Neural cell (in vitro differentiated cells): ENCODE data around the gene SGMS2. TPM values are rescaled to one million over a fixed set of nuclear protein-coding genes. Genes with fewer than 3 reads are reported as not detected.

Experiments used
- H2AFZ ChIP-seq: fragments of 200-600, 300-800 bp; sonication (generic), shearing (Covaris generic); 2 replicates; pipeline ENCODE4 v1.6.0; 2014; ENCODE audit warnings: low read depth, mild to moderate bottlenecking, antibody characterized with exemption, low read length, moderate library complexity
- H3F3A ChIP-seq: fragments of 200-600 bp; shearing (Covaris generic); 2 replicates; pipeline ENCODE4 v1.6.1; 2016; ENCODE audit warnings: mild to moderate bottlenecking, moderate library complexity, mixed read lengths, antibody characterized with exemption, low read length; ENCODE audit not compliant: insufficient read depth, poor library complexity, severe bottlenecking
- H3K27ac ChIP-seq: fragments of 200-600, 300-800 bp; sonication (generic), shearing (Covaris generic); 2 replicates; pipeline ENCODE4 v1.5.1; 2014; ENCODE audit warnings: mild to moderate bottlenecking, low read length, moderate library complexity
- H3K27me3 ChIP-seq: fragments of 300-800, 200-600 bp; sonication (generic), shearing (Covaris generic); 2 replicates; pipeline ENCODE4 v1.6.0; 2014; ENCODE audit warnings: mild to moderate bottlenecking, low read depth, low read length, moderate library complexity; ENCODE audit not compliant: insufficient read depth
- H3K36me3 ChIP-seq: fragments of 300-800, 200-600 bp; sonication (generic), shearing (Covaris generic); 2 replicates; pipeline ENCODE4 v1.5.1; 2014; ENCODE audit warnings: mild to moderate bottlenecking, antibody characterized with exemption, low read length, moderate library complexity; ENCODE audit not compliant: insufficient read depth
- H3K4me2 ChIP-seq: fragments of 300-800, 200-600 bp; sonication (generic), shearing (Covaris generic); 2 replicates; pipeline ENCODE4 v1.6.0; 2014; ENCODE audit warnings: mild to moderate bottlenecking, low read length
- H3K4me3 ChIP-seq: fragments of 300-800, 200-600 bp; sonication (generic), shearing (Covaris generic); 2 replicates; pipeline ENCODE4 v1.5.1; 2014; ENCODE audit warnings: mild to moderate bottlenecking, low read length, moderate library complexity
- H3K79me2 ChIP-seq: fragments of 200-600 bp; shearing (Covaris generic); replicated peaks from 2 replicates; pipeline ENCODE4 v1.6.0; 2014; ENCODE audit warnings: mild to moderate bottlenecking, low read length, moderate library complexity; ENCODE audit not compliant: insufficient read depth
- H3K9ac ChIP-seq: fragments of 300-800, 200-600 bp; sonication (generic), shearing (Covaris generic); 2 replicates; pipeline ENCODE4 v1.6.1; 2016; ENCODE audit warnings: mild to moderate bottlenecking, low read length, mixed read lengths
- H3K9me2 ChIP-seq: fragments of 200-600 bp; shearing (Covaris generic); 2 replicates; pipeline ENCODE4 v1.6.1; 2016; ENCODE audit warnings: mild to moderate bottlenecking, low read length, mixed read lengths; ENCODE audit not compliant: insufficient read depth
- H3K9me3 ChIP-seq: fragments of 200-600, 300-800 bp; sonication (generic), shearing (Covaris generic); 2 replicates; pipeline ENCODE4 v1.6.1; 2016; ENCODE audit warnings: mild to moderate bottlenecking, mixed run types, low read length, moderate library complexity, mixed read lengths
- H4K20me1 ChIP-seq: fragments of 200-600 bp; shearing (Covaris generic); 2 replicates; pipeline ENCODE4 v1.6.1; 2016; ENCODE audit warnings: mild to moderate bottlenecking, mixed run types; ENCODE audit not compliant: insufficient read depth
- EP300 ChIP-seq: fragments of 450-650 bp; conservative IDR thresholded peaks from 2 replicates; pipeline ENCODE4 v1.6.1; 2014; ENCODE audit warnings: antibody characterized with exemption, mild to moderate bottlenecking, moderate library complexity; ENCODE audit not compliant: poor library complexity, severe bottlenecking
- EZH2 ChIP-seq: fragments of 200-600, 300-800 bp; shearing (Covaris generic), sonication (generic); IDR thresholded peaks from 2 replicates; pipeline ENCODE4 v1.6.1; 2014; ENCODE audit warnings: antibody characterized with exemption, low read length, borderline replicate concordance, mild to moderate bottlenecking; ENCODE audit not compliant: insufficient read depth, poor library complexity, severe bottlenecking
- MXI1 ChIP-seq: fragments of 450-650 bp; conservative IDR thresholded peaks from 2 replicates; pipeline ENCODE4 v1.6.1; 2014; ENCODE audit warnings: antibody characterized with exemption, mild to moderate bottlenecking; ENCODE audit not compliant: poor library complexity, severe bottlenecking
- POLR2AphosphoS5 ChIP-seq: IDR thresholded peaks from 2 replicates; pipeline ENCODE4 v1.6.1; 2012
- RAD21 ChIP-seq: fragments of 450-650 bp; conservative IDR thresholded peaks from 2 replicates; pipeline ENCODE4 v1.6.1; 2014; ENCODE audit warnings: antibody characterized with exemption, mild to moderate bottlenecking, moderate library complexity
- SMC3 ChIP-seq: fragments of 450-650 bp; conservative IDR thresholded peaks from 2 replicates; pipeline ENCODE4 v1.6.1; 2014; ENCODE audit warnings: antibody characterized with exemption, mild to moderate bottlenecking, moderate library complexity; ENCODE audit not compliant: poor library complexity
- TAF1 ChIP-seq: IDR thresholded peaks from 2 replicates; pipeline ENCODE4 v1.6.1; 2012; ENCODE audit warnings: low read depth
- polyA plus RNA-seq: library from polyadenylated mRNA; depleted of rRNA; stranded (reverse); fragments of >200 nt; gene quantifications from 2 replicates; pipeline ENCODE4 v1.2.3, GENCODE V29; 2014
- TF ChIP-seq, protein P1 (sequence below): fragments of 450-650 bp; IDR thresholded peaks from 2 replicates; pipeline ENCODE4 v1.5.1; 2014; ENCODE audit warnings: antibody characterized with exemption, mild to moderate bottlenecking, moderate library complexity; ENCODE audit not compliant: poor library complexity, severe bottlenecking
- TF ChIP-seq, protein P2 (sequence below): IDR thresholded peaks from 2 replicates; pipeline ENCODE4 v1.6.1; 2012; ENCODE audit warnings: borderline replicate concordance

Gene SGMS2
- polyA plus RNA-seq, 1 donor from 2014 or later, result 0.15 TPM

DNA sequence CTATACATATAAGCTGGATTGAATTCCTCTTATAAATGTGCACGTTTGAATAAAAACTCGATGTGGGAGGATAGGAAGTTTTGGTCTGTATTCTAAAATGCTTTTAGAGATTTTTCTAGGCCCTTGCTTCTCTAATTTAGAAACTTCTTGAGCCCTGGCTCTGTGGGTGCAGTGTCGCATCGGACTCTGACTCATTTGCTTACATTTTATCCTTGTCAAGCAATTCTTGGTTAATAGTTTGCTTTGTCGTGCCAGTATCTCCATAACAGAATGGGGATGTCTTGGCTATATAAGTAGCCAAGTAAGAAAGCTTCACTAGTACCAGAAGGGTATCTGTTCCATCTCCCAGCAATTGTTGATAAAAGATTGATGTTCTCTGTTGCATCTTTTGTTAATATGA lies 10.7 kb downstream of the SGMS2 start:
- TF ChIP-seq RAD21 (no peak), EZH2 (no peak), MXI1 (no peak), SMC3 (no peak), EP300 (no peak), TAF1 (no peak), POLR2AphosphoS5 (no peak)
- TF ChIP-seq, protein P1, sequence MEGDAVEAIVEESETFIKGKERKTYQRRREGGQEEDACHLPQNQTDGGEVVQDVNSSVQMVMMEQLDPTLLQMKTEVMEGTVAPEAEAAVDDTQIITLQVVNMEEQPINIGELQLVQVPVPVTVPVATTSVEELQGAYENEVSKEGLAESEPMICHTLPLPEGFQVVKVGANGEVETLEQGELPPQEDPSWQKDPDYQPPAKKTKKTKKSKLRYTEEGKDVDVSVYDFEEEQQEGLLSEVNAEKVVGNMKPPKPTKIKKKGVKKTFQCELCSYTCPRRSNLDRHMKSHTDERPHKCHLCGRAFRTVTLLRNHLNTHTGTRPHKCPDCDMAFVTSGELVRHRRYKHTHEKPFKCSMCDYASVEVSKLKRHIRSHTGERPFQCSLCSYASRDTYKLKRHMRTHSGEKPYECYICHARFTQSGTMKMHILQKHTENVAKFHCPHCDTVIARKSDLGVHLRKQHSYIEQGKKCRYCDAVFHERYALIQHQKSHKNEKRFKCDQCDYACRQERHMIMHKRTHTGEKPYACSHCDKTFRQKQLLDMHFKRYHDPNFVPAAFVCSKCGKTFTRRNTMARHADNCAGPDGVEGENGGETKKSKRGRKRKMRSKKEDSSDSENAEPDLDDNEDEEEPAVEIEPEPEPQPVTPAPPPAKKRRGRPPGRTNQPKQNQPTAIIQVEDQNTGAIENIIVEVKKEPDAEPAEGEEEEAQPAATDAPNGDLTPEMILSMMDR, result no peak
- TF ChIP-seq, protein P2, sequence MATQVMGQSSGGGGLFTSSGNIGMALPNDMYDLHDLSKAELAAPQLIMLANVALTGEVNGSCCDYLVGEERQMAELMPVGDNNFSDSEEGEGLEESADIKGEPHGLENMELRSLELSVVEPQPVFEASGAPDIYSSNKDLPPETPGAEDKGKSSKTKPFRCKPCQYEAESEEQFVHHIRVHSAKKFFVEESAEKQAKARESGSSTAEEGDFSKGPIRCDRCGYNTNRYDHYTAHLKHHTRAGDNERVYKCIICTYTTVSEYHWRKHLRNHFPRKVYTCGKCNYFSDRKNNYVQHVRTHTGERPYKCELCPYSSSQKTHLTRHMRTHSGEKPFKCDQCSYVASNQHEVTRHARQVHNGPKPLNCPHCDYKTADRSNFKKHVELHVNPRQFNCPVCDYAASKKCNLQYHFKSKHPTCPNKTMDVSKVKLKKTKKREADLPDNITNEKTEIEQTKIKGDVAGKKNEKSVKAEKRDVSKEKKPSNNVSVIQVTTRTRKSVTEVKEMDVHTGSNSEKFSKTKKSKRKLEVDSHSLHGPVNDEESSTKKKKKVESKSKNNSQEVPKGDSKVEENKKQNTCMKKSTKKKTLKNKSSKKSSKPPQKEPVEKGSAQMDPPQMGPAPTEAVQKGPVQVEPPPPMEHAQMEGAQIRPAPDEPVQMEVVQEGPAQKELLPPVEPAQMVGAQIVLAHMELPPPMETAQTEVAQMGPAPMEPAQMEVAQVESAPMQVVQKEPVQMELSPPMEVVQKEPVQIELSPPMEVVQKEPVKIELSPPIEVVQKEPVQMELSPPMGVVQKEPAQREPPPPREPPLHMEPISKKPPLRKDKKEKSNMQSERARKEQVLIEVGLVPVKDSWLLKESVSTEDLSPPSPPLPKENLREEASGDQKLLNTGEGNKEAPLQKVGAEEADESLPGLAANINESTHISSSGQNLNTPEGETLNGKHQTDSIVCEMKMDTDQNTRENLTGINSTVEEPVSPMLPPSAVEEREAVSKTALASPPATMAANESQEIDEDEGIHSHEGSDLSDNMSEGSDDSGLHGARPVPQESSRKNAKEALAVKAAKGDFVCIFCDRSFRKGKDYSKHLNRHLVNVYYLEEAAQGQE, result no peak
- H3K27ac ChIP-seq, result no peak overlapping the region
- no peak overlapping the region for H3K4me3 ChIP-seq
- H3K9me3 ChIP-seq, result no peaks in the 10 kb centered on the region
- H3F3A ChIP-seq, result no peaks in the 10 kb centered on the region
- no peaks in the 10 kb centered on the region for H3K36me3 ChIP-seq
- H3K4me2 ChIP-seq, result no peak overlapping the region
- no peak overlapping the region for H2AFZ ChIP-seq
- H4K20me1 ChIP-seq, result no peaks in the 10 kb centered on the region
- H3K27me3 ChIP-seq, result no peaks in the 10 kb centered on the region
- no peaks in the 10 kb centered on the region for H3K9me2 ChIP-seq
- no peaks in the 10 kb centered on the region for H3K79me2 ChIP-seq
- no peak overlapping the region for H3K9ac ChIP-seq

DNA sequence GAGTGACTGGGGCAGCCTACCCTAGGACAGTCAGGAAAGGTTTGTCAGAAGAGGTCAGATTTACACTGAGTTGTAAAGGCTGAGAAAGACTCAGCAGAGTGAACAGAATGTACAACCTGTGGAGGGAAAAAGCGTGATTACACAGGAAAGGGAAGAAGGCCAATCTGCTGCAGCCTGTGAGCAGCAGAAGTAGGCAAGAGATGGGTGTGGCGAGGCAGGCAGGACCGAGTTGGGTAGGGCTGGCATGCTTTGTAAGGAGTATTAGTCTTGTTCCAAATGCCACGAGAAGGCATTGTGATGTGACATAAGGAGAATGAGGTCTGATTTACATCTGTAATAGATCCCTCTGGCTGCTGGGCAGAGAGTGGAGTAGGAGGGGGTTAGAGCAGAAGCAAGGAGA lies 12.6 kb downstream of the SGMS2 start:
- Histone ChIP-seq H3K9me2 (no peaks in the 10 kb centered on the region), H3K4me3 (no peak overlapping the region), H3K36me3 (no peaks in the 10 kb centered on the region), H4K20me1 (no peaks in the 10 kb centered on the region), H3K9ac (no peak overlapping the region), H3K4me2 (no peak overlapping the region), H3K9me3 (no peaks in the 10 kb centered on the region), H3K27me3 (no peaks in the 10 kb centered on the region), H3F3A (no peaks in the 10 kb centered on the region), H3K79me2 (no peaks in the 10 kb centered on the region), H3K27ac (no peak overlapping the region), H2AFZ (no peak overlapping the region)
- TF ChIP-seq, protein P1, result no peak
- TF ChIP-seq POLR2AphosphoS5 (no peak), SMC3 (no peak), TAF1 (no peak)
